Muscle layer of duodenum (tissue), 2 donors: Measurements from ENCODE around the gene RHBDF2.

ENCODE experiments used
- H3K27ac ChIP-seq: one replicate; pipeline ENCODE4 v1.7.0; 2013; ENCODE audit warnings: mild to moderate bottlenecking, low read length
- H3K27me3 ChIP-seq: one replicate; pipeline ENCODE4 v1.7.0; 2013; ENCODE audit warnings: low read depth, mild to moderate bottlenecking, control low read depth, low read length
- H3K36me3 ChIP-seq, 2 donors: one replicate each; pipeline ENCODE4 v1.7.0; 2013; ENCODE audit warnings: low read length in 2 of 2, control low read depth in 1 of 2, mild to moderate bottlenecking in 1 of 2; ENCODE audit not compliant: insufficient read depth in 2 of 2, control insufficient read depth in 1 of 2
- H3K4me1 ChIP-seq, 2 donors: one replicate each; pipeline ENCODE4 v1.7.0; 2013; ENCODE audit warnings: low read length in 2 of 2, mild to moderate bottlenecking in 2 of 2, control low read depth in 1 of 2, moderate library complexity in 1 of 2; ENCODE audit not compliant: insufficient read depth in 2 of 2, control insufficient read depth in 1 of 2
- H3K4me3 ChIP-seq, 2 donors: one replicate each; pipeline ENCODE4 v1.7.0; 2013; ENCODE audit warnings: low read length in 2 of 2, low read depth in 1 of 2, mild to moderate bottlenecking in 1 of 2
- H3K9me3 ChIP-seq, 2 donors: one replicate each; pipeline ENCODE4 v1.7.0; 2013; ENCODE audit warnings: low read length in 2 of 2, control low read depth in 1 of 2, mild to moderate bottlenecking in 1 of 2; ENCODE audit not compliant: control insufficient read depth in 1 of 2
- donor health status: healthy.

Gene RHBDF2

GRCh38 chr17:76502341-76503211 is 1.4 kb upstream of the RHBDF2 start:
- peaks cover 12 to 28% of the 10 kb centered on the region in 2 donors for H3K4me1 ChIP-seq
- no peak overlapping the region for H3K4me3 ChIP-seq
- no peaks in the 10 kb centered on the region for H3K27me3 ChIP-seq
- H3K27ac ChIP-seq = no peak overlapping the region
- H3K9me3 ChIP-seq = no peaks in the 10 kb centered on the region
- H3K36me3 ChIP-seq = no peaks in the 10 kb centered on the region

GRCh38 chr17:76501827-76502307 is 644 bp upstream of the RHBDF2 start:
- Histone ChIP-seq H3K4me3 (peak overlapping the region; percentile 55 to 63), H3K9me3 (no peaks in the 10 kb centered on the region), H3K27me3 (no peaks in the 10 kb centered on the region), H3K36me3 (no peaks in the 10 kb centered on the region), H3K27ac (peak overlapping the region; percentile 16), H3K4me1 (peaks cover 12 to 30% of the 10 kb centered on the region in 2 donors)

- H3K4me1 ChIP-seq = peaks cover 12 to 30% of the 10 kb centered on the region in 2 donors
- no peaks in the 10 kb centered on the region for H3K36me3 ChIP-seq
- H3K27me3 ChIP-seq = no peaks in the 10 kb centered on the region
- H3K9me3 ChIP-seq = no peaks in the 10 kb centered on the region
- peak overlapping the region; percentile 63 for H3K27ac ChIP-seq
- H3K4me3 ChIP-seq = peak overlapping the region; percentile 63 to 66
Observed at GRCh38 chr17:76500747-76501017, 541 bp downstream of the RHBDF2 start.

- Histone ChIP-seq H3K27ac (peak overlapping the region; percentile 63), H3K9me3 (no peaks in the 10 kb centered on the region), H3K4me1 (peaks cover 12 to 30% of the 10 kb centered on the region in 2 donors), H3K36me3 (no peaks in the 10 kb centered on the region), H3K27me3 (no peaks in the 10 kb centered on the region), H3K4me3 (peak overlapping the region; percentile 63 to 66)
Observed at GRCh38 chr17:76500074-76500746, 1.0 kb downstream of the RHBDF2 start.

GRCh38 chr17:76499267-76499667 is 2.0 kb downstream of the RHBDF2 start:
- Histone ChIP-seq H3K27ac (peak overlapping the region; percentile 63), H3K36me3 (no peaks in the 10 kb centered on the region), H3K27me3 (no peaks in the 10 kb centered on the region), H3K4me1 (peaks cover 12 to 30% of the 10 kb centered on the region in 2 donors), H3K4me3 (peak overlapping the region in 1 of 2 donors; percentile 37), H3K9me3 (no peaks in the 10 kb centered on the region)

- no peaks in the 10 kb centered on the region for H3K9me3 ChIP-seq
- H3K4me3 ChIP-seq = peak overlapping the region in 1 of 2 donors; percentile 37
- no peaks in the 10 kb centered on the region for H3K36me3 ChIP-seq
- peaks cover 12 to 30% of the 10 kb centered on the region in 2 donors for H3K4me1 ChIP-seq
- H3K27me3 ChIP-seq = no peaks in the 10 kb centered on the region
- H3K27ac ChIP-seq = peak overlapping the region; percentile 63
Observed at GRCh38 chr17:76498876-76499251, 2.4 kb downstream of the RHBDF2 start.

- no peaks in the 10 kb centered on the region for H3K36me3 ChIP-seq
- peak overlapping the region in 1 of 2 donors; percentile 16 for H3K4me3 ChIP-seq
- no peak overlapping the region for H3K27ac ChIP-seq
- no peaks in the 10 kb centered on the region for H3K27me3 ChIP-seq
- H3K4me1 ChIP-seq = peaks cover 16 to 30% of the 10 kb centered on the region in 2 donors
- no peaks in the 10 kb centered on the region for H3K9me3 ChIP-seq
Observed at GRCh38 chr17:76497979-76498875, 3.0 kb downstream of the RHBDF2 start.

- Histone ChIP-seq H3K4me3 (peak overlapping the region in 1 of 2 donors; percentile 16), H3K36me3 (no peaks in the 10 kb centered on the region), H3K4me1 (peaks cover 21 to 30% of the 10 kb centered on the region in 2 donors), H3K27ac (no peak overlapping the region), H3K9me3 (no peaks in the 10 kb centered on the region), H3K27me3 (no peaks in the 10 kb centered on the region)
Observed at GRCh38 chr17:76497699-76497978, 3.6 kb downstream of the RHBDF2 start.

- Histone ChIP-seq H3K4me3 (no peak overlapping the region), H3K4me1 (peaks cover 16 to 21% of the 10 kb centered on the region in 2 donors), H3K27ac (no peak overlapping the region), H3K9me3 (no peaks in the 10 kb centered on the region), H3K27me3 (no peaks in the 10 kb centered on the region), H3K36me3 (no peaks in the 10 kb centered on the region)
Observed at GRCh38 chr17:76496464-76496863, 4.8 kb downstream of the RHBDF2 start.

GRCh38 chr17:76495663-76496400 is 5.4 kb downstream of the RHBDF2 start:
- peaks cover 16 to 21% of the 10 kb centered on the region in 2 donors for H3K4me1 ChIP-seq
- no peaks in the 10 kb centered on the region for H3K36me3 ChIP-seq
- H3K27me3 ChIP-seq = no peaks in the 10 kb centered on the region
- H3K9me3 ChIP-seq = no peaks in the 10 kb centered on the region
- no peak overlapping the region for H3K4me3 ChIP-seq
- no peak overlapping the region for H3K27ac ChIP-seq
